ENCODE results near the gene MAGEB17. TPM values are rescaled to one million over a fixed set of nuclear protein-coding genes. Genes with fewer than 3 reads are reported as not detected.
A peak's percentile ranks its signal among the peaks of the same experiment; 100 is the strongest.

MAGEB17 gene
- total RNA-seq, 1 experiment from 2014 or later = 0.06 TPM

- Histone ChIP-seq H3K27me3 (no peaks in the 10 kb centered on the region), H3K36me3 (no peaks in the 10 kb centered on the region), H3K27ac (no peak overlapping the region), H3K4me1 (no peaks in the 10 kb centered on the region), H3K9me3 (replicated peaks) (no peaks in the 10 kb centered on the region), H3K4me3 (no peak overlapping the region)
- no peak for DNase-seq
Observed at GRCh38 chrX:16210061-16210460, 42.8 kb downstream of the MAGEB17 start.

GRCh38 chrX:16212024-16212423, 44.7 kb downstream of the MAGEB17 start:
- H3K4me1 ChIP-seq = no peaks in the 10 kb centered on the region
- no peaks in the 10 kb centered on the region for H3K36me3 ChIP-seq
- H3K9me3 ChIP-seq (replicated peaks) = no peaks in the 10 kb centered on the region
- DNase-seq = no peak
- no peak overlapping the region for H3K27ac ChIP-seq
- no peak overlapping the region for H3K4me3 ChIP-seq
- no peaks in the 10 kb centered on the region for H3K27me3 ChIP-seq

DNA sequence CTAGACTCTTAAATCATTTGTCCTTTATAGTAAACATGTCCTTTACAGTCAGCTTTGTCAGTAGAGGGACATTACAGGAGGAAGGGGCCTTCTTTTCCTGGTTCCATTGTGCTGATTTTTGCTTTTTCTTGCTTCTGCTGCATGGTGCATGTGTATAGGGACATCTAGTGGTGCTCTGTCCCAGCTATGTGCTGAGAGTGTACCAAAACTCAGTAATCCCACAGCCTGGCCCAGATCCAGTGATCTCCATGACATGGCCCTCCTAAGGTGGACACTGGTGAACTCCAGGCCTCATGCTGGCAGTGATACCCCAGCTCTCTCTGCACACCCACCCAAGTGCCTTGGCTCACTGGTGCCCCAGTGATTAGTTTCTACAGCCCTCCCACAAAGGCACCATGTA, 45.2 kb downstream of the MAGEB17 start:
- Histone ChIP-seq H3K27me3 (no peaks in the 10 kb centered on the region), H3K4me1 (no peaks in the 10 kb centered on the region), H3K9me3 (replicated peaks) (no peaks in the 10 kb centered on the region), H3K27ac (no peak overlapping the region), H3K36me3 (no peaks in the 10 kb centered on the region), H3K4me3 (no peak overlapping the region)
- peak in 1 of 2 experiments; percentile 2 for DNase-seq

DNA sequence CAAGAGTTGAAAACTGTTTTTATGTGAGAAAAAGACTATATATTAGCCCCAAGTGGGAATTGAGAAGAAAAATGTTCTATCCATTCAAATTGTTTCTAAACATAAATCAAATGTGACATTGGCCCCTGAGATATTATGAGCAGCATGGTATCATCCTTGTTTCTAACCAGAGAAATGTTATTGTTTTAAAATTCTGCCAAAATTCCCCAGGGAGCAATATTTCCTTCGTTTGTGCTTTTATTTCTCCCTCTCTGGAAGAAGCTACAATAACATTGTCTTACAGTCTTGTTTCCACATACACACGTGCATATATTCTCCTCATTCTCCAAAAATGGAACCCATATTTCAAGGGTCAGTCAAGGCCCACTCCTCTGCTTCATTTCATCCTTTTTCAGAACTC, 46.7 kb downstream of the MAGEB17 start:
- no peak for DNase-seq
- Histone ChIP-seq H3K27ac (no peak overlapping the region), H3K27me3 (no peaks in the 10 kb centered on the region), H3K9me3 (replicated peaks) (no peaks in the 10 kb centered on the region), H3K4me3 (no peak overlapping the region), H3K4me1 (no peaks in the 10 kb centered on the region), H3K36me3 (no peaks in the 10 kb centered on the region)

DNA sequence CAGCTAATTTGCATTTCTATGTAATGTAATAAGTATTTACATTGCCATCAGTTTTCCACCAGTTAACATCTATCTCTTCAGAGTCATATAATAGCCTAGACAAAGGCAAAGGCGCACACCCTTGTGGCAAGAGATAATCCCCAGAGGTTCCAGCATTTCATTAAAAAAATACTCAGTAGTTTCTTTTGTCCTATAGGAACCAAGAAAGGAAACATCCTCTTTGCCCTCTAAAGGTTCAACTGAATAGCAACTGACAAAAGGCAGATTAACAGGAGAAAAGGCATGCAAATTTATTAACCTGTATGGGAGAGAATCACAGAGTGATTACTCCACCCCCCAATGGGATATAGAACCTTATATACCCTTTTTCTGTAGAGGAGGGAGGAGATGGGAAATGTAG, 48.4 kb downstream of the MAGEB17 start:
- no peaks in the 10 kb centered on the region for H3K36me3 ChIP-seq
- H3K27me3 ChIP-seq = no peaks in the 10 kb centered on the region
- no peak overlapping the region for H3K4me3 ChIP-seq

More for the DNA sequence above, 48.4 kb downstream of the MAGEB17 start:
- DNase-seq = no peak
- H3K4me1 ChIP-seq = no peaks in the 10 kb centered on the region
- H3K9me3 ChIP-seq (replicated peaks) = no peaks in the 10 kb centered on the region
- no peak overlapping the region for H3K27ac ChIP-seq

Other genes starting within 250 kb of the MAGEB17 start
- 0.16 and 0.25 TPM in 2 replicates for gene GRPR, start 43.9 kb upstream of the MAGEB17 start, total RNA-seq (2014; rRNA removed; shearing (Covaris generic))